ENCODE measurements around the gene RPP38. TPM values are rescaled to one million over a fixed set of nuclear protein-coding genes. Genes with fewer than 3 reads are reported as not detected.

The RPP38 gene
- total and polyA plus RNA-seq, 2 experiments from 2014 or later: 18.2 to 26.4 TPM

- H3K4me2 ChIP-seq: peak overlapping the region; percentile 88
- peak overlapping the region; percentile 89 for H2AFZ ChIP-seq
- DNase-seq (ENCODE audit: low spot score): no peak
- no peak for TF ChIP-seq EZH2phosphoT487 (IDR thresholded peaks at IDR 0.05; ENCODE audit: low read depth, severe bottlenecking, unreplicated experiment)
- TF ChIP-seq EZH2 (IDR thresholded peaks at IDR 0.05; ENCODE audit: borderline replicate concordance): no peak
- TF ChIP-seq, protein P1, sequence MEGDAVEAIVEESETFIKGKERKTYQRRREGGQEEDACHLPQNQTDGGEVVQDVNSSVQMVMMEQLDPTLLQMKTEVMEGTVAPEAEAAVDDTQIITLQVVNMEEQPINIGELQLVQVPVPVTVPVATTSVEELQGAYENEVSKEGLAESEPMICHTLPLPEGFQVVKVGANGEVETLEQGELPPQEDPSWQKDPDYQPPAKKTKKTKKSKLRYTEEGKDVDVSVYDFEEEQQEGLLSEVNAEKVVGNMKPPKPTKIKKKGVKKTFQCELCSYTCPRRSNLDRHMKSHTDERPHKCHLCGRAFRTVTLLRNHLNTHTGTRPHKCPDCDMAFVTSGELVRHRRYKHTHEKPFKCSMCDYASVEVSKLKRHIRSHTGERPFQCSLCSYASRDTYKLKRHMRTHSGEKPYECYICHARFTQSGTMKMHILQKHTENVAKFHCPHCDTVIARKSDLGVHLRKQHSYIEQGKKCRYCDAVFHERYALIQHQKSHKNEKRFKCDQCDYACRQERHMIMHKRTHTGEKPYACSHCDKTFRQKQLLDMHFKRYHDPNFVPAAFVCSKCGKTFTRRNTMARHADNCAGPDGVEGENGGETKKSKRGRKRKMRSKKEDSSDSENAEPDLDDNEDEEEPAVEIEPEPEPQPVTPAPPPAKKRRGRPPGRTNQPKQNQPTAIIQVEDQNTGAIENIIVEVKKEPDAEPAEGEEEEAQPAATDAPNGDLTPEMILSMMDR (IDR thresholded peaks at IDR 0.05; ENCODE audit: poor library complexity): no peak
- no peaks in the 10 kb centered on the region for H3K9me2 ChIP-seq (replicated peaks; ENCODE audit: insufficient read depth)
- H3K79me2 ChIP-seq: peaks cover 39% of the 10 kb centered on the region
- no peaks in the 10 kb centered on the region for H3K9me3 ChIP-seq (ENCODE audit: low read depth)
- peak overlapping the region; percentile 54 for H3K4me3 ChIP-seq
- peaks cover 13% of the 10 kb centered on the region for H3K4me1 ChIP-seq (ENCODE audit: insufficient read depth)
- H3K27ac ChIP-seq: peak overlapping the region; percentile 97
- no peaks in the 10 kb centered on the region for H4K20me1 ChIP-seq (ENCODE audit: insufficient read depth, poor library complexity, severe bottlenecking)
- no peaks in the 10 kb centered on the region for H3K27me3 ChIP-seq
- WGBS (ENCODE audit: low lambda C conversion rate, missing lambda C conversion rate): 2% methylated on average over 11 of the region's 11 CpGs
- no peaks in the 10 kb centered on the region for H3K36me3 ChIP-seq (replicated peaks; ENCODE audit: insufficient read depth, low read depth)
Measured at GRCh38 chr10:15096661-15097010, 519 bp upstream of the RPP38 start.

DNA sequence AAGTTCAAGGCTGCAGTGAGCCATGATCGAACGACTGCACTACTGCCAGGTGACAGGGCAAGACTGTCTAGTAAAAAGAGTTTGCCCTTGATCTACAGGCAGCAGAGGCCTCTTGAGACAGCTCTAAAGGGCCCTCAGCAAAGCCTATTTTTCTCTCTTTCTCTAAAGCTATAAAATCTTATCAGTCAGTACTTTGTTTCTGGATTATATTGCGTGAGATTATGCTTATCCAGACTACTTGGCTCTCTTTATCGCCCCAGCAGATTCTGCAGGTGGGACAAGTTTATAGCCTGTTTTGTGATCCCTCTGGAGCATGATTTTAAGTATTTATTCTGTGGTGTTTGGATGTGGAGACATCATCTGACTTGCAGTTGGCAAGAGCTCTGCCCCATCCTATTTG lies 2.7 kb downstream of the RPP38 start:
- Histone ChIP-seq H3K4me1 (ENCODE audit: insufficient read depth) (peaks cover 13% of the 10 kb centered on the region), H3K4me2 (peak overlapping the region; percentile 88), H3K4me3 (no peak overlapping the region), H3K27ac (peak overlapping the region; percentile 97), H3K79me2 (peaks cover 42% of the 10 kb centered on the region), H3K36me3 (replicated peaks; ENCODE audit: insufficient read depth, low read depth) (no peaks in the 10 kb centered on the region), H2AFZ (no peak overlapping the region), H4K20me1 (ENCODE audit: insufficient read depth, poor library complexity, severe bottlenecking) (no peaks in the 10 kb centered on the region), H3K9me3 (ENCODE audit: low read depth) (no peaks in the 10 kb centered on the region), H3K27me3 (no peaks in the 10 kb centered on the region), H3K9me2 (replicated peaks; ENCODE audit: insufficient read depth) (no peaks in the 10 kb centered on the region)
- TF ChIP-seq, protein P1 (IDR thresholded peaks at IDR 0.05; ENCODE audit: poor library complexity): no peak
- TF ChIP-seq EZH2 (IDR thresholded peaks at IDR 0.05; ENCODE audit: borderline replicate concordance) (no peak), EZH2phosphoT487 (IDR thresholded peaks at IDR 0.05; ENCODE audit: low read depth, severe bottlenecking, unreplicated experiment) (no peak)
- WGBS (ENCODE audit: low lambda C conversion rate, missing lambda C conversion rate): 39% methylated on average over 4 of the region's 4 CpGs
- no peak for DNase-seq (ENCODE audit: low spot score)

DNA sequence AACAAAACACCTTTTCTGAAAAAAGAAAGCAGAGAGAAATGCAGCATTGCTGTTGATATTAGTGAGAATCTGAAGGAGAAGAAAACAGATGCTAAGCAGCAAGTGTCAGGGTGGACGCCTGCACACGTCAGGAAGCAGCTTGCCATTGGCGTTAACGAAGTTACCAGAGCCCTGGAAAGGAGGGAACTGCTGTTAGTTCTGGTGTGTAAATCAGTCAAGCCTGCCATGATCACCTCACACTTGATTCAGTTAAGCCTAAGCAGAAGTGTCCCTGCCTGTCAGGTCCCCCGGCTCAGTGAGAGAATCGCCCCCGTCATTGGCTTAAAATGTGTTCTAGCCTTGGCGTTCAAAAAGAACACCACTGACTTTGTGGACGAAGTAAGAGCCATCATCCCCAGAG lies 6.4 kb downstream of the RPP38 start:
- no peak overlapping the region for H3K27ac ChIP-seq
- no peak overlapping the region for H3K4me3 ChIP-seq
- no peak for DNase-seq (ENCODE audit: low spot score)
- peaks cover 33% of the 10 kb centered on the region for H3K79me2 ChIP-seq
- no peak overlapping the region for H2AFZ ChIP-seq
- 92% methylated on average over 9 of the region's 9 CpGs for WGBS (ENCODE audit: low lambda C conversion rate, missing lambda C conversion rate)
- no peaks in the 10 kb centered on the region for H3K9me2 ChIP-seq (replicated peaks; ENCODE audit: insufficient read depth)
- no peaks in the 10 kb centered on the region for H3K36me3 ChIP-seq (replicated peaks; ENCODE audit: insufficient read depth, low read depth)
- no peak for TF ChIP-seq EZH2phosphoT487 (IDR thresholded peaks at IDR 0.05; ENCODE audit: low read depth, severe bottlenecking, unreplicated experiment)
- no peak for TF ChIP-seq EZH2 (IDR thresholded peaks at IDR 0.05; ENCODE audit: borderline replicate concordance)
- TF ChIP-seq, protein P1 (IDR thresholded peaks at IDR 0.05; ENCODE audit: poor library complexity): no peak
- no peaks in the 10 kb centered on the region for H3K9me3 ChIP-seq (ENCODE audit: low read depth)
- no peak overlapping the region for H3K4me2 ChIP-seq
- no peaks in the 10 kb centered on the region for H3K27me3 ChIP-seq
- no peaks in the 10 kb centered on the region for H4K20me1 ChIP-seq (ENCODE audit: insufficient read depth, poor library complexity, severe bottlenecking)
- peaks cover 13% of the 10 kb centered on the region for H3K4me1 ChIP-seq (ENCODE audit: insufficient read depth)

Measured in hepatocyte (in vitro differentiated cells).